Right renal pelvis (tissue), 4 donors: ENCODE results near the gene GJC1. TPM values are rescaled to one million over a fixed set of nuclear protein-coding genes. Genes with fewer than 3 reads are reported as not detected.

Experiments used
- DNase-seq, 4 donors: peaks; one replicate each; pipeline ENCODE4 v3.0.0-alpha.2; 2013; ENCODE audit warnings: low read depth in 4 of 4, low spot score in 3 of 4, missing footprints in 1 of 4
- polyA plus RNA-seq, 4 donors: library from polyadenylated mRNA; unstranded; fragments of 120-200 nt; gene quantifications; one replicate each; pipeline ENCODE4 v1.2.1, GENCODE V29; 2013; ENCODE audit not compliant: insufficient read length in 4 of 4

The GJC1 gene
- polyA plus RNA-seq, 4 donors = 20.4 to 23.2 (median 21.4) TPM

DNA sequence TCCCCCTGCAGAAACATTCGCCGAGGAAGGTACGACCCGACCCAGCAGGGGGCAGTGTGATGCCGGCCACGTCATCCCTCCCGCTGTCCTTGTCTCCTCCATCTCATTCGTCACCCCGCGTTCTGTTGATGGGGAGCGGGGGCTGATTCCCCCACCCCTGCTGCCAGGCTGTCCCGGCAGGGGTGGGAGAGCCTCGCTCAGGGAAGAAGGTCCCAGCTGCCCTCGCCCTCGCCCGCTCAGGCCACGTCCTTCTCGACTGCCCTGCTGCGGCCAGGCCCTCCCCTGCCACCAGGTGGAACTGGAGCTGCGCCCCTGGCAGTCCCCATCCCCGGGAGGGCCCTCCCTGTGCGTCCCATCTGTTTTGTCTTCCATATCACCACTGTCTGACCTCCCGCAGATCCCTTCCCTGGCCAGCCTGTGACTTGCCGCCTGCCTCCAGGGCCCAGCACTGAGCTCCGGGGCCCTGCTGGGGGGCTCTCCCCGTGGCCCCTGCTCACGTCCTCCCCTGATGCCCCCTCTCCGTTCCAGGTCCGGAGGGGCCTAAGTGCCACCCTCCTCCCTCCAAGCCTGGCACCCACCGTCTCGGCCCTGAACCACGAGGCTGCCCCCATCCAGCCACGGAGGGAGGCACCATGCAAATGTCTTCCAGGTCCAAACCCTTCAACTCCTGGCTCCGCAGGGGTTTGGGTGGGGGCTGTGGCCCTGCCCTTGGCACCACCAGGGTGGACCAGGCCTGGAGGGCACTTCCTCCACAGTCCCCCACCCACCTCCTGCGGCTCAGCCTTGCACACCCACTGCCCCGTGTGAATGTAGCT is 50.7 kb downstream of the GJC1 start:
- DNase-seq = peak; percentile 55 to 76 (median 60)

DNA sequence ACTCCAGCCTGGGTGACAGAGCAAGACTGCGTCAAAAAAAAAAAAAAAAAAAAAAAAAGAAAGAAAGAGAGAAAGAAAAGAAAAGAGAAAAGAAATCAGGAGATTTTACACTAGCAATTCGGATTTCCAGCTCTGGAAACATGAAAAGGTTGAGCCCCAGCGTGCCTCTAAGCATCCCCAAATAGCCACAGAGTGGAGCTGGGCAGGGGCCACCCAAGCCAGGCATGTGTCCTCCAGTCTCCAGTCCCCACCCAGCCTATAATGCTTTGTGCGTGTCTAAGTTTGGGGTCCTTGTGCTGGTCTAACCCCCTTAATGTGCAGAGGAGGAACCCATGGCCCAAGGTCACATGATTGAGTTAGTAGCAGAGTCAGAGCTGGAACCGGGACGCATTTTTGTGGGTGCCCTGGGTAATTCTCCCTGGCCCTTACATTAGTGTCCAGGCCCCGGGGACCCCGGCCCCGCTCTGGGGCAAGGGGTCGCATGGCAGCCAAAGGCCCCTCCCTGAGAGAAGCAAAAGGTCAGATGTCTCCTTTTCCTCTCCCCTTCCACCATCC is 51.4 kb downstream of the GJC1 start:
- no peak for DNase-seq

DNA sequence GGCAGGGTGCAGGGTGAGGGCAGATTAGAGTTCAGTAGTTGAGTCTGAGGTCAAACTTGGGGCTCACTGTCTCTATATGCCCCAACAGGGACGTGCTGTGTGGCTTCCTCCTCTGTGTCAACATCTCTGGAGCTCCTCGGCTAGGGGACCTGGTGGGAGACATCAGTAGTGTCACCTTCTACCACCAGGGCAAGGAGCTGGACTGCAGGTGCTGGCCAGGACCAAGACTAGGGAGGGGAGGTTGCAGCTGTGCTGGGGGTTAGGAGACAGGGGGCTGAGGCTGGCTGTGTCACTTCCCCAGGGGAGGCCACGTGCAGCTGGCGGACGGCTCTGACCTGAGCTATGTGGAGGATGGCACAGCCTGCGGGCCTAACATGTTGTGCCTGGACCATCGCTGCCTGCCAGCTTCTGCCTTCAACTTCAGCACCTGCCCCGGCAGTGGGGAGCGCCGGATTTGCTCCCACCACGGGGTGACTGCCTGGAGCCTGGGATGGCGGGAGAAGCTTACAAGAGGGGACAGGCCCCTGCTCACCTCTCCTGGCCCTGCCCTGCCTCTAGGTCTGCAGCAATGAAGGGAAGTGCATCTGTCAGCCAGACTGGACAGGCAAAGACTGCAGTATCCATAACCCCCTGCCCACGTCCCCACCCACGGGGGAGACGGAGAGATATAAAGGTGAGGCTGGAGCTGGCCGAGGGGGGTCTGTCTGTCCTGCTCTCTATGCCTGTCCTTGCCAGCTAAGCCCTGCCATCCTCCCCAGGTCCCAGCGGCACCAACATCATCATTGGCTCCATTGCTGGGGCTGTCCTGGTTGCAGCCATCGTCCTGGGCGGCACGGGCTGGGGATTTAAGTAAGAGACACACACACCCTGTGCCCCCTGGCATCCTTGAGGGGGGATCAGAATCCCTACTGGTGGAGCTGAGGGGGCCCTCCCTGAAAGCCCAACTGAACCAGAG is 52.4 kb downstream of the GJC1 start:
- DNase-seq = no peak

DNA sequence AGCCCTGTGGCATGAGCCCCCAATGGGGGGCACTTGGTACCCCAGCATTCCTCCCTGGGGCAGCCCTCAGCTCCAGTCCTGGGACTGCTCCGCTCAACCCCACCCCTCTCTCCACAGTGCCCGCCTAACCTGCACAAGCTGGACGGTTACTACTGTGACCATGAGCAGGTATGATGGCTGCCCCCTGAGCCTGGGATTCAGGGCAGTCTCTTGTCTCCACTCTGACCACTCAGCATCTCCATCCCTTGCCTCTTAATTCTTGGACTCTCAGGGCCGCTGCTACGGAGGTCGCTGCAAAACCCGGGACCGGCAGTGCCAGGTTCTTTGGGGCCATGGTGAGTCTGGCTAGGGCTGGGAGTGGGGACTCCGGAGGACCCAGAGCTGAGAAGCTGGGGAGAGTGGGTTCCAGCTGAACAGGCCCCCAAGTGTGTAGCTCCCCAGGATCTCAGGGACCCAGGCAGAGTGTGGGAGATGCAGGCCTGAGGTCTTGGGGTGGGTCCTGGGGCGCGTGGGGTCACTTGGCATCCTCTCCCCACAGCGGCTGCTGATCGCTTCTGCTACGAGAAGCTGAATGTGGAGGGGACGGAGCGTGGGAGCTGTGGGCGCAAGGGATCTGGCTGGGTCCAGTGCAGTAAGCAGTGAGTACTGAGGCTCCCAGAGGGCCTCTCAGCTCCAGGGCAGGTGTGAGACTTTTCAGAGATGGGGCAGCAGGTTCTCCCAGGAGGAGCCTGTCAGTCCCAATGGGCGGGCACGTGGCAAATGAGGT is 53.3 kb downstream of the GJC1 start:
- DNase-seq = no peak

DNA sequence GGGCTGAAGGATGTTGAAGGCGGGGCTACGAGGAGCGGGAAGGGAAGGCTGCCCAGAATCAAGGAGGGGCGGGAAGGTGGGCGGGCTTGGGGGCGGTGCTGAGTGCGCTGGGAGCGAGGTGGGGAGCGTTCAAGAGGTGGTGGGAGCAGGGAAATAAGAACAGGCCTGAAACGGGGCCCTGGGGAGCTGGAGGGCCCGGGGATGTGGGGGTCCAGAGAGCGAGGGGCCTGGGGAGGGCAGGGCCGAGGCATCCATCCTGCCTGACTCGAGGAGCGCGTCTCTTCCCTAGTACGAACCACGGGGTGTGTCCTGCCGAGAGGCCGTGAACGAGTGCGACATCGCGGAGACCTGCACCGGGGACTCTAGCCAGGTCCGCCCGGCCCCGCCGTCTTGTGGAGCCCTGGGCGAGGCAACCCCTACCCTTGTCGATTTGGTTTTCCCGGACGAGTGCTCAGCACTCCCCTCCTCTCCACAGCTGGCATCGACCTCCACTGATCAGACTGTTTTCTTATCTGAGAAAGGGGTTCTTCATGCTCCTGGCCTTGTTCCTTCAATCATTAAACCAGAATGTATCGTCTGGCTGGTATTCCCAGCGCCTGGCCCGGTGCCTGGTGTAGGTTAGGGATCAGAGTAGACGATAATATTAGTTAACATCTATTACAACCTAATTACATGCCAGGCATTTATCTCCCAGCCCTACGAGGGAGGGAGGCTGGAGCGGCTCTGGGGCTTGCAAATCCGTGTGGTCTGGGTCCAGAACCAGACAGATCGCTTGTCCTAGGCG is 54.1 kb downstream of the GJC1 start:
- DNase-seq = no peak

DNA sequence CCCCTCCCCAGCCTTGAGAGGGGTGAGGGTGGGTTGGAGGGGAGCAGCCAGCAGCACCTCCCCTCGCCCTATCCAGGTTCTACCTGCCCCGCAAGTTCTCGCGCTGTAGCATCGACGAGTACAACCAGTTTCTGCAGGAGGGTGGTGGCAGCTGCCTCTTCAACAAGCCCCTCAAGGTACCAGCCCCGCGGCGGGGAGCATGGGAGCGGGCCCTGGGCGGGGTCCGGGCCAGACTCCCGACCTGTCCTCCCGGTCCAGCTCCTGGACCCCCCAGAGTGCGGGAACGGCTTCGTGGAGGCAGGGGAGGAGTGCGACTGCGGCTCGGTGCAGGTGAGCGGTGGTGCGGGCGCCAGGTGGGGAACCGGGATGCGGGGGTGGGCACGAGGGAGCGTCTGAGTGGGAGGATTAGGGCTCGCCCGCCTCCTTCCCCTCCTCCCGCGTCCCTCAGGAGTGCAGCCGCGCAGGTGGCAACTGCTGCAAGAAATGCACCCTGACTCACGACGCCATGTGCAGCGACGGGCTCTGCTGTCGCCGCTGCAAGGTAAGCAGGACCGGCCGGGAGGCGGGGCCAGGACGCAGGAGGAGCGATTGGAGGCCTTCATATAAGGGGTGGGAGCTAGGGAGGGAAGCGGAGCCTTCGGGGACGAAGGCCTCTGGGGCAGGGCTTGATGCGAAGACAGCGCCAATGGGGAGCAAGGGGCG is 54.8 kb downstream of the GJC1 start:
- peak; percentile 94 to 97 (median 96) for DNase-seq

DNA sequence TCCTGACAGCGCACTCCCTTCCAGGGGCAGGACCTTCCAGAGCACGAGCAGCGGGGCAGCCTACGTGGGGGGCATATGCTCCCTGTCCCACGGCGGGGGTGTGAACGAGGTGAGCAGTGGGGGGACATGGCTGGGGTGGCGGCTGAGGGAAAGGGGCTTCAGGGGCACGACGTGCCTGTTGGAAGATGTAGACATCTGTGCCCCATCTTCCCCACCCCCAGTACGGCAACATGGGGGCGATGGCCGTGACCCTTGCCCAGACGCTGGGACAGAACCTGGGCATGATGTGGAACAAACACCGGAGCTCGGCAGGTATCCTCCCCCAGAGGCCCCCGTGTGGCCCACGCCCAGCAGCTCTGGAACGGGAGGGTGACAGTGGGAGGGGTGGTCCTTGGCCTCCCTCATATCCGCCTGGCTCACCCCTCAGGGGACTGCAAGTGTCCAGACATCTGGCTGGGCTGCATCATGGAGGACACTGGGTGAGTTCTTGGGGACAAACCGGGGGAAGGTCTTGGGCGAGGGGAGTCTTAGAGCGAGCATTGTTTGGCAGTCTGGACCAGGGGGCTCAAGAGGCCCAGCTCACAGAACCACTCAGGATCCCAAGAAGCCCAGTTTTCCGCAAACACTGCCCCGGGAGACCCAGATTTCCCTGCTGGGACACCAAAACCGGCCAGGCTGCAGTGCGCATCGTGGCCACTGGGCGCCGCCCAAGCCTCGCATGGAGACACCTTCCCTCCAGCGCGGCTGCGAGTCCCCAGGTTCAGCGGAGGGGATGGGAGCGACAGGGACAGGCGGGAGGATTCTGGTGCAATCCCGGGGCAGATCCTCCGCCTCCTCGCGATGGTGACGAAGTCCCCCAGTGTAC is 55.6 kb downstream of the GJC1 start:
- DNase-seq = peak; percentile 62 to 76 (median 66)

DNA sequence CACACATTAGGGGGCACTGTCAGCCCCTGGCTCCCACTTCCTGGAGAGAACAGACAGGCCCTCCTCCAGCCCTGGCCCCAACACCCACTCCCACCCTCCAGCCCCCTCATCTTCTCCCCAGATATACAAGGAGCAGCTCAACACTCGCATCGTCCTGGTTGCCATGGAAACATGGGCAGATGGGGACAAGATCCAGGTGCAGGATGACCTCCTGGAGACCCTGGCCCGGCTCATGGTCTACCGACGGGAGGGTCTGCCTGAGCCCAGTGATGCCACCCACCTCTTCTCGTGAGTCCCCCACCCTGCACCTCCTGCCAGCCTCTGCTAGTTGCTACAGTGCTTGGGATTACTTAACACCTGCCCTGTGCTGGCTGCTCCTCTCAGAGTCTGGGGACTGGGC is 56.9 kb downstream of the GJC1 start:
- no peak for DNase-seq

DNA sequence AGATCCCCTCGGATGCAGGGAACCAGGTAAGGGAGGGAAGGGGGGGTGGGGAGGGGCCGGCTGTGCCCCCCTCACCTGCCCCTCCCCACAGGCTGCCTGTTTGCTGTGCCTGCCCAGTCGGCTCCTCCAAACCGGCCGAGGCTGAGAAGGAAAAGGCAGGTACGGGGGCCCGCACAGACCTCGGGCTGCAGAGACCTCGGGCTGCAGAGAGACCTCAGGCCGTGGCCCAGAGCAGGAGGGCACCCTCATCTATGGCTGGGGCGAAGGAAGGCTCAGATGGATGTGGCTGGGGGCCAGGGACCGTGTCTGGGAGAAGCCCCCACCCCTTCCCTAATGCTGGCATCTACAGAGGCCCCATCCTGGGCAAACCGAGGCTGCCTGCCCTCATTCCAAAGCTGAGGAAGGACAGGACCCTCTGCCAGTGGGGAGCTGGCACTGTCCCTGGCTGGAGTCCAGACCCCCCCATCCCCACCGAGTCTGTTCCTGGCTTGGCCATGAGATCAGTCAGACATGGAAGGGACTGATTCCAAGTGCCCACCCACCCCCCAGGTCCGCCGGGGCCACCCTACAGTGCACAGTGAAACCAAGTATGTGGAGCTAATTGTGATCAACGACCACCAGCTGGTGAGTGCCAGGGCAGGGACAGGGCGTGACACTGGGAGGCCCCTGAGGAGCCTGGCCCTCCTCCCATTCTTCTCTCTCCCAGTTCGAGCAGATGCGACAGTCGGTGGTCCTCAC is 57.6 kb downstream of the GJC1 start:
- no peak for DNase-seq

DNA sequence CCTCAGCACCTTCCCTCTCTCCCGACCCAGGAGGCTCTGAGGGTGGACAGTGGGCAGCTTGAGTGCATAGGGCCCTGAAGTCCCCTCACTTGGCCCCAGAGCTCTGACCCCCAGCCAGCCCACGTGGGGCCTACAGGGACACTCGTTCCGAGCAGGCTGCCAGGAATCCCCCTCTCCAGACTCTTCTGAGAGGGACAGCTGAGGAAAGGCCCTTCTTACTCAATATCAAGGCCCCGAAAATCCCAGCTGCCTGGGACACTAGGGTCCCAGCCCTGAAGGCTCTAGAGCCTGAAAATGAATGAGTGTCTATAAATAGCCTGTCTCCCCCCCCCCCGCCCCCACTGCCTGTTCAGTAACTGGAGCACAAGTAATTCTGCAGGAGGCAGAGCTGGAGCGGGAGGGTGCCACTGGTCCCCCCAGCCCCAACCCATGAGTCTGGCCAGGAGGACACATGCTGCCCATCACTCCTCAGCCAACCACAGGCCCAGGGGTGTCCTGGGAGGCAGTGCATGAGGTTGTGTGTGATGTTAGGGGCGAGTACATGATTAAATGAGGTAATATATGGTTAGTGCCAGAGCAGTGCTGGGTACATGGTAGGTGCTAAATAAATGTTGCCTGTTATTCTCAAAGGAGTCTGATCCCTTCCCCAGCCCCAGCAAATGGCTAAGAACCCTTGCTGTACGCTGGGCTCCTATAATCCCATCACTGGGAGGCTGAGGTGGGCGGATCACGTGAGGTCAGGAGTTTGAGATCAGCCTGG is 59.7 kb downstream of the GJC1 start:
- DNase-seq = no peak

DNA sequence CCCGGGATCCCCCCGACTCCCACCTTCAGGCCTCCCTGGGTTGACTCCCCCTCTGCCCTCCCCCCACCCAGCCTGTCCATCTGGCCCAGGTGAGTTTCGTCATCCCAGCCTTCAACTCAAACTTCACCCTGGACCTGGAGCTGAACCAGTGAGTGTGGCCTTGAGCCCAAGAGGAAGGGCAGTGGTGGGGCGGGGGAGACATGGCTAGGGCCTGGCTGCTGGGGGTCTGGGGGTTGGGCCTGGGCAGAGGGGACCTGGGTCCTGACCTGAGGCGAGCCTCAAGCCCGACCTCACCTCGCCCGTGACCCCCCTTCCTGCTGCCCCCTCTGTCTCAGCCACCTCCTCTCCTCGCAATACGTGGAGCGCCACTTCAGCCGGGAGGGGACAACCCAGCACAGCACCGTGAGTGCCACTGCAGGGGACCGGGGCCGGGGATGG is 60.4 kb downstream of the GJC1 start:
- no peak for DNase-seq

DNA sequence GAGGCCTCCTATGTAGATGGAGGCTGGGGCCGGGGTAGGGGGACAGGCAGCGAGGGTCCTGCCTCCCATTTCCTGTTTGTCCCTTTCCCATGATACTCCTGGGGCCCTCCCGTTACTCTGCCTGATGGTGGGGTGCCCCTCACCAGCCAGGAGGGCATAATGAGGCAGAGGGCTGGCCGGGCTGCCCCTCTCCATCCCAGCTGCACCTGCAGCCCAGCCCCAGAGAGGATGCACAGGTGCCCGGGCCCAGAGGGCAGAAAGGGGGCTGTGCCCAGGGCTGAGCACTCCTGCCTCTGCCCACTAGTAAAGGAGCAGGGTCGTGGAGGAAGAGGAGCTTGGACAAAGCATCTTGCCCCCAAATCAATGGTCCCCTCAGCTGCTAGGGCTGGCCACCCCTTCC is 60.9 kb downstream of the GJC1 start:
- no peak for DNase-seq

DNA sequence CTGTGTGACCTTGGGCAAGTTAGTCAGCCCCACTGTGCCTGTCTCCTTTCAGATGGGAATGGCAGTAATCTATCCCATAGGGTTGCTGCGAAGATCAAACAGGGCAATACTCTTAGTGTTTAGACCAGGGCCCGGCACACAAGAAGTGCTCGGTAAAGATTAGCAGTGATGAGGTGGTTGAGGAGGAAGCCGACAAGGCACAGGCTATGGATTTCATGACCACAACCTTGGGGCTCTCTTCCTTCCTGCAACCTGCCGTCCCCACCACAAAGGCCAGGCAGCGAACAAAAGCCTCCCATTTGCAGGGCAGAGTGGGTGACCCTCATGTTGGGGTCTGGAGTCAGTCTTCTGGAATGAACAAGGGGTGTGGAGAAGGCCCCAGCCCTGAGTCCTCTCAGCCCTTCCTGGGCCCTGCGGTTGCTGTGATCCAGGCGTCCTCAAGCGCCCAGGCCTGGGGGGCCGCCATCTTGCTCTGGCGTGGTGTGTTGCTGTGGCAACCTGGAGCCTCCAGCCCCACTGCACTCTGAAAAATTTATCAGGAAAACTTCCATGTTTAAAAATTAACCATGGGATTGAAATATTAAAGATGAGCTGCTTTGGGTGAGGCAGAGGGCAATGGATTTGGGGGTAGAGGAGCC is 61.5 kb downstream of the GJC1 start:
- DNase-seq = no peak

DNA sequence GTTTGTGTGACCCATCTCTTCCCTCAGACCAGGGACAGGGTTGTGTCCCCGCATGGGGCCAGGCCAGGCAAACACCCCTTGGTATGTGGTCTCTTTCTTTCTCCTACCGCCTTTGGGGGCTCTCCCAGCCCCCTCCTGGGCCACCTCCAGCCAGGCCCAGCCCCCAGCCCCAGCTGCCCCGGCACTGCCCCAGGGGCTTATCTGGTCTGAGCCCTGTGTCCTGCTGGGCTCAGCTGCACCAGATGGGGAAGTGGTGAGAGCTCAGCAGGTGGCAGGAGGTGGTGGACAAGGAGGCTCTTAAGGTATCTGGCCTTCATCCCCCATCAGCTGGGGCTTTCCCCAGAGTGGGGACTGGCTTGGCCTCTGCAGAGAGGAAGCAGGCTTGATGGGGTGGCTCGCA is 62.6 kb downstream of the GJC1 start:
- DNase-seq = no peak

DNA sequence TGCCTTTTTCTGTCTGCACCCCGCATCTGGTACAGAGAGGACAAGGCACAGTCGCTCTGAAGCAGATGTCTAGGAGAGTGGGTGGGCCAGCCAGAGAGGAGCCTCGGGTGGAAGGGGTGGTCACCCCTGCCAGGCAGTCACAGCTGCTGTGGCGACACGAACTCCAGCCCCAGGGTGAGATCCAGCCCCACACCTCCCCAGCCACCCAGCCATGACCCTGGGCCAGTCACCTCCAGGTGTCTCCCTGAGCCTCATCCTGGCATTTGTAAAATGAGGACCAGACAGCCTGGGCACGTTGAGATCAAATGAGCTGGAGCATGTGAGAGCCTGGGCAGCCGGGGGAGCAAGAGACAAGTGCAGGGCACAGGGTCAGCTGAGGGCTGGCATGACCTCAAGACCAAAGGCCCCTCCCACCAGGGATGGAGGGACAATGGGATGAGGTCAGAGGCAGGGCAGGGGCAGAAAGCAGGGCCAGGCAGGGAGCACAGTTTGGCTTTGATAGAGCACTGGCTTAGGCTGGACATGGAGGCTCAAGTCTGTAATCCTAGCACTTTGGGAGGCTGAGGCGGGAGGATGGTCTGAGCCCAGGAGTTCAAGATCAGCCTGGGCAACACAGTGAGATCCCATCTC is 63.6 kb downstream of the GJC1 start:
- no peak for DNase-seq

DNA sequence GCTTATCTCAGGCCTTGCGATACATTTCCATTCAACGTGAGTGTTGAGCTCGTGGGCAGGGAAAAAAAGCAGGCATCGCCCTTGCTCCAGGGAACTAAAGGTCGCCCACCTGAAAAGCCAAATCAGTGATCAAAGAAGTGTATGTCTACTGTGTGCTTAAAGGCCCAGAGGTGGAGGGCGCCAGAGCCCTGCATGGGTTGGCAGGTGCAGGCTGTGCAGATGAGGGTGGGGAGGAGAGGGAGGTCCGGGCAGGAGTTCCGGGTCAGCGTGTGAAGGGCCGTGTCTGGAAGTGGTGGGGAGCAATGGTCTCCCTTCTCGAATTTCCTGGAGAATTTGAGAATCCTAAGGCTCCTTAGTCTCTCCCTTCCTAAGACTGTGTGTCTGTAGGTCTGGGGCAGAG is 64.1 kb downstream of the GJC1 start:
- DNase-seq = no peak
